NCI-H1436 (cell line): ENCODE data around the gene LSAMP.
"Not testable (repeated sequence)": the region's sequence is repeated elsewhere in the genome, so short reads cannot be mapped to it uniquely, and the experiment has no call there.

Source experiments
- DNase-seq: peaks from one replicate; lab custom pipeline; 2025; lab: John Stamatoyannopoulos, UW

Gene LSAMP

DNA sequence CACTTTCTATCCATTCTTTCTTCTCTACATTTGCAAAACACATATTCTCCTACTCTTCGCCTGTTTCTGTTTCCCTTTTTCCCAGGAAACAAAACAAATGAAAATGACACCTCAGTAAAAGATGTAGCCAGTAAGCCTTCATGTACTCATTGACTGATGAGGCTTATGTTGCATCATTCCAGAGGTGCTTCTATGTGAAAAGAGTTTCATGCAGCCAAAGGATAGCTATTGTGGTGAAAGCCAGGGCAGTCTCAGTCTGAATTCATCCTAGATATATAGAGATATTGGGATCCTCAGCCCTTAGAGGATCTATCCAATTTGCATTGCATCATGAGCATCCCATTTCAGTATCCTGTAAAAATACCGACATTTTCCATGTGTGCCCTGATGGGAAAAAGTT is 554.7 kb downstream of the LSAMP start:
- DNase-seq: no peak

GRCh38 chr3:115885621-115886020 is 559.7 kb downstream of the LSAMP start:
- no peak for DNase-seq

DNA sequence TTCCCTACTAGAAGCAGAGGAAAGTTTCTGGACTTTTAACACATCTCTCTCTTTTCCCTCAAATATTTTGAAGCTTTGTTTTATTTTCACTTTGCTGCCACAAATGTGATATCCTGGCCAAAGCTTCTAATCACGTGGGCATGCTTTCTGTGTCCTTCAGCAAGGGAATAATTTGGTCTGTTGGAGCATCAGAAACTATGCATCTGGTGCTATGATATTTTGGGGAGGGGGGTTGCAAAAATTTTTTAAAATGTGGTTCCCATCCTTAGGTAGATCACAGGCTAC is 567.7 kb downstream of the LSAMP start:
- DNase-seq: no peak

- no peak for DNase-seq
Observed at GRCh38 chr3:115876876-115877614, 568.2 kb downstream of the LSAMP start.

DNA sequence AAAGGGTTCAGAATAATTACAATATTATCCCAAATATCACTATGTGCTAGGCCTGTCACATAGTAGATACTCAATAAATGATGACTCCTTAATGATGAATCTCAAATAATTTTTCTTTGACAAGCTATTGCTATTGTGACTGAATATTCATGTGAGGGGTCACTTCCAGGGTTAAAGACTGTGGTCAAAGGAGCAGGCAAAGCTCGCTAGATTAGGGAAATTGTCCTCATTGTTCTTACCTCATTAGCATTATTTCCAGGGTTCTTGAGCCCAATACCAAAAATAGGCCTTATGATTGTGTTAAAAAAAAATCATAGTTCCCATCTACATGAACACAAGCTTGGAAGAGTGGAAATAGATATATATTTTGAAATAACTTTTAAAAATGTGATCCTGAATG is 569.8 kb downstream of the LSAMP start:
- DNase-seq: no peak

- DNase-seq: no peak
Observed at GRCh38 chr3:115871735-115872134, 573.6 kb downstream of the LSAMP start.

- DNase-seq: no peak
Observed at GRCh38 chr3:115864911-115865310, 580.4 kb downstream of the LSAMP start.

GRCh38 chr3:115862849-115863248 is 582.4 kb downstream of the LSAMP start:
- DNase-seq: no peak

GRCh38 chr3:115862099-115862498 is 583.2 kb downstream of the LSAMP start:
- DNase-seq: no peak

- no peak for DNase-seq
Observed at GRCh38 chr3:115861166-115861733, 584.0 kb downstream of the LSAMP start.

DNA sequence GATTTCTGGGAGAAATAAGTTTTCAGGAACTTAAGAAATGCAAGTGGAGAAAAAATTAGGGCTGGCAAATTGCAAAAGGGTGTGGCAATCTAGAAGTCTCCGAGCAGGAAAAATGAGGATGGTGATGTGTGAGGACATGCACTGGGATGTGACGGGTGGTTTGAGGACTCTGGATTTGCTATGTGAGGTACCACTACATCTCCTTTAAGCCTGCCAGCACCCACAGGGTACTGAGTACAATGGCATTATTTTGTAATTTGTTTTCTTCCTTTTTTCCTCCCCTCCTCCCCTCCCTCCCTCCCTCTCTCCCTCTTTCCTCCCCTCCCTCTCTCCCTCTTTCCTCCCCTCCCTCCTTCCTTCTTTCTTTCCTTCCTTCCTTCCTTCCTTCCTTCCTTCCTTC is 584.5 kb downstream of the LSAMP start:
- DNase-seq: no peak

DNA sequence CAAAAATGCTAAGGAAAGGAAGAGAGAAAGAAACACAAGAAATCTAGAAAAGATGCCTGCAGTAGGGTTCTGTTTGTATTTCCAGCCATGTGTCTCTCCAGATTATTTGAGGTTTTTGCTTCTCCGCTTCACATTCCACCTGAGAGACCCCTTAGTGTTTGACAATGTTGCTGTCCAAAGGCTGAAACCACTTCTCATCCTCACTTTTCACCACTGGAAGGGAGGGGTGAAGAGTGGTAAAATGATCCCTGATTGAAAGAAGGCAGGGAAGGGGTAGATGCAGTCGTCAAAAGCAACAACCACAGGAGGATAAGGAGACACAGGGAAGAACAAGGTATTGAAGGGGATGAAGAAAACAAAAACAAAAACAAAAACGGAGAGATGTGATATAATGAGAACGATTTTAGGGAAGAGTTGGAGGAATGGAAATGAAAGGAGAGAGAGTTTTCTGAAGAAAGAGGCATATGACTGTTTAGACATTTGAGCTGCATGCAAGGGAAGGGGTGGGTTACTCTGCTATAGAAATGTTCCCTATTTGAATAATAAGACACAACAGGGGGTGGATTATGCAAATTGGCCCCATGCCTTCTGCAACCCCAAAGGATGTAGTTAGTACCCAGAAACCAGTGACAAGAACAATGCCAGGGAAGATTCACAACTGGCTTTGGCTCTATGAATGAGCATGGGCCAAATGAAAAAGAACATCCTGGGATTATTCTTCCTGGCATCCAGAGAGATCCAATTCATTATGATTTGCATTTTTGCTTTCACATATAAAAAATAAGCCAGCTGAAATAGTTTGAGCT is 586.1 kb downstream of the LSAMP start:
- no peak for DNase-seq

DNA sequence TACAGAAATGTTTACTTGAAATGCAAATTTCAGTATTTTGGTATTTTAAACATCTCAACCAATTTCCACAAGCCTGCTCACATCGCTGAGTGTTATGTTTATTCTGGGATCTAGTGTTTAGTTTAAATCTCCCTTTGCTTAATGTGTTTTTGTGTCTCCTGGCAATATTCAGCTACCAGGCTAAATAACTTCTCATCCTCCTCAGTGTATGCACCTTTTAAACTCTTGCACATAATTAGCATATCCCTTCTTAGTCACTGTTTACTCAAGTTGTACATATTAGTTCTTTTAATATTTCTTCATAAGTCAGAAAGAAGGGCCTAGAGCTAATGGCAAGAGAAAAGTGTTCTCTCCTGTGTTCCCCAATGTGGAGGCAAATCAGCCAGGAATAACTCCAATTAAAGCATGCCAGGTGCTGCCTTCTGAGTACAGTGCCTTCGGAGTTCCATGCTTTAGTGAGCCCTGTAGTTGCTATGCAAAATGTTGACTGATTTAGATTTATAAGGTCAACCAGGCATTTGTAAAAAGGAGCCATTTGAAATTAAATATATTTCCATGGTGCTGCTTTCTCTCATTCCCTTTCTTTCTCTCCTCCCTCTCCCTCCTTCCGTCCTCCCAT is 587.7 kb downstream of the LSAMP start:
- no peak for DNase-seq

GRCh38 chr3:115855911-115856310 is 589.4 kb downstream of the LSAMP start:
- DNase-seq: no peak

GRCh38 chr3:115853104-115853503 is 592.2 kb downstream of the LSAMP start:
- no peak for DNase-seq

DNA sequence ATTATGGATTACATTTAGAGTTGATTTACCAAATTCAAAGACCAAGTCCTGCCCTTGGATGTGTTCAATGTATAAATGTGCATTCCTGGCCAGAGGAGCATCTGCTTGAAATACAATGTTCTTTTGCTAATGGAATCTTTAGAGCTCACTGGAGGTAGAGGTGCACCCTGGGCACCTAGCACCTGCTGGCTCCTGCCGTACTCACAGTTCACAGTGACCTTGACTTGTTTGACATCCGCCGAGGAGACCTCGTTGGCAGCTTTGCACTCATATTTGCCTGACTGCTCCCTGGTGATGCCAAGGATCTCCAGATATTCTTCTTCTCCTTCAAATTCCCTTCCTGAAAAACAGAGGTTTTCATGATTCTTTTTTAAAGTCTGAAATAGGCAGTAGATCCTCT is 593.0 kb downstream of the LSAMP start:
- DNase-seq: no peak

DNA sequence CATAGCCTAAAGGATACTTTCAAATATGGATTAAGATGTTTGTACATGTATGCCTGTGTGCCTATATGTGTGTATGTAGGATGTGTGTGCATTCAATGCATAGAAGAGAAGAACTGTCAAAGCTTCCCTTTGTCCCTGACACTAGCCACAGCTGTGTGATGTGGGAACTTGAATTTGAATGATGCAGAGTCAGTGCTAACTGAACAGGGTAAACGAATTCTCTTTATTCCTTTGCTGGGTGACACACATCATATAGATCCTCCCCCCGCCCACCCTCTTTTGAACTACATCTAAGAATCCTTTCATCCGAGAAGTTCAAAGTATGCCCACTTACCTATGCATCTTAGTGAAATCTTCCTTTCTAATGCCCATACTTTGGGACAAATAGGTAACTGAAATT is 593.7 kb downstream of the LSAMP start:
- DNase-seq: no peak

DNA sequence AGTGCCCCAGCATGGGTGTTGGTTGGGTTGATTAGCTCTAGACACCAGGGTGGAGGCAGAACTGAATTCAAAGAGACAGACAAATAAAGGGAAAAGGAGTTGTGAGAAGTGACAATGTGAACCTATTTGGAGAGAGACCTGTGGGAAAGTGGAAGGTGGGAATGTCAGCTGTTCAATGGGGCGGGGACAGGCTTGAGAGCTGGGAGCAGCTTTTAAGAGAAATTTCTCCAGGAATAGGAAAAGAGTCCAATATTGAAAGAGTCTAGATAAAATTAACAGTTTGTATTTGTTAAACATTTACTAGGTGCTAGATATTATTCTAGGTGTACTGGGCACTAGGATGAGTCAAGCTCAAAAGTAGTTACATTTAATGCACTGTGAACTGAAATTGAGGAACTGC is 596.6 kb downstream of the LSAMP start:
- no peak for DNase-seq

DNA sequence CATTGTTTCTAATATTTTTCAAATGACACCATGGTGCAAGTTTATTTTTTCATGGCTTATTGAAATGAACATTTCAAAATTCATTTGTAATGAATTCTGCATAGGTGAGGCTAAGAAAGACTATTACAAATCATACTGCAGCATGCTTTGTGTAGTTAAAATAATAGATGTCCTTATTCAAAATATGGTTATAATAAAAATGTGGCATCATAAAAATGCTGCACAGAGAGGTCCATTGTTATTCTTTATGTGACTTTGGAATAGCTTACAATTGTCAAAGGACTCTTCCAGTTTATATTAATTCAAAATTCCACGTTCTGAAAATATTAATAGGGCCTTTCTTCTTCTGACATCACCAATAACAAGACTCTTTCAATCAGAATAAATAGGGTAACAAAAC is 599.3 kb downstream of the LSAMP start:
- no peak for DNase-seq

GRCh38 chr3:115844729-115845128 is 600.6 kb downstream of the LSAMP start:
- DNase-seq: not testable (repeated sequence)

DNA sequence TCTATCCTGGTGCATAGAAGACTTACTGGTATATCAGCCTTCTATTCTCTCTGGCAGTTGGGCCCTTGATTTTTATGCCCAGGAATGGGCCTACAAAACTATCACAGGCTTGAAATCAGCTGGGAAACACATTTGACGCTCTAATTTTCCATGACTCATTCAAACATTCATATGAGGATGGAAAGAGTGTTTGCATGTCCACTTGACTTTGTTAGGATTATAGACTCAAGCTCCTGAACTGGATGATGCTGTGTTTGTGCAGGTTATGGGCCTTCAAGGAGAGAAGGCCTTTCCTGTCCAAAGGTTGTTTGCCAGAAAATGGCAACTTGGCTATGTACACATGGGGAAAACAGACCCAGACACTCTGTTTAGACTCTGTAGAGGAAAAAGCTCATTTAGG is 602.1 kb downstream of the LSAMP start:
- peak; percentile 38 for DNase-seq

GRCh38 chr3:115839246-115839645 is 606.0 kb downstream of the LSAMP start:
- DNase-seq: no peak

DNA sequence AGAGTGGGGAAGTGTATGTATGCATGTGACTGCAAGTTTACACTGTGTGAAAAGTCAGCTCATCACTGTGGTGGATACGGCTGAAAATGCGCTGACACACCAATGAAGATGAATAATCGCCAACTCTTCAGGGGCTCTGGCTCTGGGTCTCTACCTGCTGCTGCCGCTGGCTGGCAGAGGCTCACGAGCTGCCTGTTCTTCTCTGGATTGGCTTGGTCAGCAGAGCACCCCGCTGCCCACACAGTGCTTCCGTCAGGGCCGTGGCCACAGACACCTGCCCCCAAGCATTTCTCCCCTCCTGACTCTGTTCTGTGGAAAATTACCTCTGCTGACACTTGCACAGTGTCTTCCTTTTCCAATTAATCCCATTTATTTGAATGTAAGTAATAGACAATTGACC is 606.5 kb downstream of the LSAMP start:
- DNase-seq: no peak
